ENCODE measurements around the gene DERA.

- TF ChIP-seq CTCF (IDR thresholded peaks at IDR 0.05) (no peak), POLR2A (IDR thresholded peaks at IDR 0.05) (no peak)
These were observed 175.3 kb downstream of the DERA start for GRCh38 chr12:16086462-16086861.
